ENCODE results near the gene NUDT3.
"Not testable (repeated sequence)": the region's sequence is repeated elsewhere in the genome, so short reads cannot be mapped to it uniquely, and the experiment has no call there.

NUDT3 gene

GRCh38 chr6:34259529-34260069 is 132.9 kb downstream of the NUDT3 start:
- no peak for DNase-seq (ENCODE audit: low read depth in 2 of 2)

- not testable (repeated sequence) for DNase-seq (ENCODE audit: low read depth in 2 of 2)
These were observed 140.1 kb downstream of the NUDT3 start for GRCh38 chr6:34252395-34252794.

- DNase-seq (ENCODE audit: low read depth in 2 of 2): no peak
These were observed 142.8 kb downstream of the NUDT3 start for GRCh38 chr6:34249469-34250261.

GRCh38 chr6:34248727-34249468 is 143.6 kb downstream of the NUDT3 start, which contains the start of gene SMIM29:
Gene SMIM29 (minus strand): TSS chr6:34249006. CDS start chr6:34247791, 1,215 bp downstream.
- peak; percentile 91 to 94 for DNase-seq (ENCODE audit: low read depth in 2 of 2)

- DNase-seq (ENCODE audit: low read depth in 2 of 2): no peak
These were observed 144.2 kb downstream of the NUDT3 start for GRCh38 chr6:34248198-34248726.

- no peak for DNase-seq (ENCODE audit: low read depth in 2 of 2)
These were observed 144.8 kb downstream of the NUDT3 start for GRCh38 chr6:34247481-34248197.

- no peak for DNase-seq (ENCODE audit: low read depth in 2 of 2)
These were observed 145.7 kb downstream of the NUDT3 start for GRCh38 chr6:34246563-34247391.

- no peak for DNase-seq (ENCODE audit: low read depth in 2 of 2)
These were observed 146.3 kb downstream of the NUDT3 start for GRCh38 chr6:34246249-34246562.

- DNase-seq (ENCODE audit: low read depth in 2 of 2): not testable (repeated sequence)
These were observed 146.7 kb downstream of the NUDT3 start for GRCh38 chr6:34245761-34246140.

- DNase-seq (ENCODE audit: low read depth in 2 of 2): not testable (repeated sequence)
These were observed 147.3 kb downstream of the NUDT3 start for GRCh38 chr6:34245032-34245760.

- peak in 1 of 2 donors; percentile 57 for DNase-seq (ENCODE audit: low read depth in 2 of 2)
These were observed 148.3 kb downstream of the NUDT3 start for GRCh38 chr6:34243901-34244884.

- no peak for DNase-seq (ENCODE audit: low read depth in 2 of 2)
These were observed 149.2 kb downstream of the NUDT3 start for GRCh38 chr6:34243131-34243771.

- no peak for DNase-seq (ENCODE audit: low read depth in 2 of 2)
These were observed 150.0 kb downstream of the NUDT3 start for GRCh38 chr6:34242252-34243130.

GRCh38 chr6:34241351-34242215 is 150.9 kb downstream of the NUDT3 start:
- no peak for DNase-seq (ENCODE audit: low read depth in 2 of 2)

- no peak for DNase-seq (ENCODE audit: low read depth in 2 of 2)
These were observed 151.9 kb downstream of the NUDT3 start for GRCh38 chr6:34240329-34241248.

All from stimulated activated CD8-positive, alpha-beta memory T cell treated with anti-CD3 and anti-CD28 coated beads, Interleukin-15, amount 100 ng/mL, for 4 hours (primary cell).